Lung microvascular endothelial cell (primary cell): ENCODE data around the gene COL20A1. TPM values are rescaled to one million over a fixed set of nuclear protein-coding genes. Genes with fewer than 3 reads are reported as not detected.

ENCODE experiments used
- DNase-seq, 2 donors: peaks; one replicate each; pipeline versions ENCODE4 v3.0.0 to v3.0.0-alpha.2; 2010; ENCODE audit warnings: low read depth in 2 of 2
- total RNA-seq: library from RNA; depleted of rRNA; stranded (reverse); fragments of >200 nt; gene quantifications from 2 replicates; pipeline ENCODE4 v1.2.1, GENCODE V29; 2014

COL20A1 gene
- total RNA-seq, 1 donor from 2014 or later, result 0.20 TPM

GRCh38 chr20:63277466-63278272, 15.3 kb upstream of the COL20A1 start:
- DNase-seq, result no peak

GRCh38 chr20:63278661-63279060, 14.3 kb upstream of the COL20A1 start:
- DNase-seq, result no peak

- DNase-seq, result no peak
These were observed 13.1 kb upstream of the COL20A1 start for GRCh38 chr20:63279931-63280330.

GRCh38 chr20:63280371-63280770, 12.6 kb upstream of the COL20A1 start:
- no peak for DNase-seq

GRCh38 chr20:63280929-63281545, 11.9 kb upstream of the COL20A1 start:
- DNase-seq, result peak in 1 of 2 donors; percentile 24

GRCh38 chr20:63281742-63282665, 11.0 kb upstream of the COL20A1 start:
- no peak for DNase-seq

GRCh38 chr20:63282946-63283345, 10.0 kb upstream of the COL20A1 start:
- DNase-seq, result no peak

- no peak for DNase-seq
These were observed 9.4 kb upstream of the COL20A1 start for GRCh38 chr20:63283397-63284082.

GRCh38 chr20:63284083-63284440, 8.9 kb upstream of the COL20A1 start:
- peak in 1 of 2 donors; percentile 74 for DNase-seq

- DNase-seq, result peak in 1 of 2 donors; percentile 85
These were observed 8.4 kb upstream of the COL20A1 start for GRCh38 chr20:63284544-63284949.

GRCh38 chr20:63284981-63285524, 7.9 kb upstream of the COL20A1 start:
- DNase-seq, result no peak

- no peak for DNase-seq
These were observed 7.1 kb upstream of the COL20A1 start for GRCh38 chr20:63285636-63286615.

- DNase-seq, result no peak
These were observed 5.9 kb upstream of the COL20A1 start for GRCh38 chr20:63286781-63287696.

- DNase-seq, result no peak
These were observed 5.0 kb upstream of the COL20A1 start for GRCh38 chr20:63287697-63288580.

GRCh38 chr20:63288581-63289251, 4.3 kb upstream of the COL20A1 start:
- DNase-seq, result no peak

- no peak for DNase-seq
These were observed 3.5 kb upstream of the COL20A1 start for GRCh38 chr20:63289311-63290135.
